ENCODE data around the gene RABGAP1L.

GRCh38 chr1:174829990-174830389 lies 670.7 kb downstream of the RABGAP1L start:
- no peak for TF ChIP-seq CTCF (IDR thresholded peaks at IDR 0.05)
- TF ChIP-seq POLR2A (IDR thresholded peaks at IDR 0.05), result no peak
